CD4-positive, alpha-beta T cell treated with Interleukin-12 subunit alpha and Interleukin-12 subunit beta, for 1 hour (primary cell): ENCODE measurements around the gene CDO1.
"Not testable (repeated sequence)": the region's sequence is repeated elsewhere in the genome, so short reads cannot be mapped to it uniquely, and the experiment has no call there.

ENCODE experiments used
- DNase-seq: peaks from one replicate; pipeline ENCODE4 v3.0.0-alpha.2; 2020

CDO1 gene

DNA sequence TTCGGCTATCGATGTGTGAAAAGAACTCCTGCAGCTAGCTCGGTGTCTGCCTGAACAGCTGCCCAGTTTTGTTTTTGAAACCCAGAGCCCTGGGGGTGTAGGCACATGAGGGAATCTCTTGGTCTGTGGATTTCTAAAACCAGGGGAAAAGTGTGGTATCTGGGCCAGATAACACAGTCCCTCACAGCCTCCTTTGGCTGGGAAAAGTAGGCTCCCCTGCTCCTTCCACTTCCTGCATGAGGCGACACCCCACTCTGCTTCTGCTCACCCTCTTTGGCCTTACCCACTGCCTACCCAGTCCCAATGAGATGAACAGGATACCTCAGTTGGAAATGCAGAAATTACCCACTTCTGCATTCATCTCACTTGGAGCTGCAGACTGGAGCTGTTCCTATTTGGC lies 9.5 kb upstream of the CDO1 start:
- DNase-seq, result no peak

DNA sequence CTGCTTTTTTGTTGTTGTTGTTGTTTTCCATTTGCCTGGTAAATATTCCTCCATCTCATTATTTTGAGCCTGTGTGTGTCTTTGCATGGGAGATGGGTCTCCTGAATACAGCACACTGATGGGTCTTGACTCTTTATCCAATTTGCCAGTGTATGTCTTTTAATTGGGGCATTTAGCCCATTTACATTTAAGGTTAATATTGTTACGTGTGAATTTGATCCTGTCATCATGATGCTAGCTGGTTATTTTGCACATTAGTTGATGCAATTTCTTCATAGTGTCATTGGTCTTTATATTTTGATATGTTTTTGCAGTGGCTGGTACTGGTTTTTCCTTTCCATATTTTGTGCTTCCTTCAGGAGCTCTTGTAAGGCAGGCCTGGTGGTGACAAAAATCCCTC lies 8.5 kb upstream of the CDO1 start:
- DNase-seq, result not testable (repeated sequence)

DNA sequence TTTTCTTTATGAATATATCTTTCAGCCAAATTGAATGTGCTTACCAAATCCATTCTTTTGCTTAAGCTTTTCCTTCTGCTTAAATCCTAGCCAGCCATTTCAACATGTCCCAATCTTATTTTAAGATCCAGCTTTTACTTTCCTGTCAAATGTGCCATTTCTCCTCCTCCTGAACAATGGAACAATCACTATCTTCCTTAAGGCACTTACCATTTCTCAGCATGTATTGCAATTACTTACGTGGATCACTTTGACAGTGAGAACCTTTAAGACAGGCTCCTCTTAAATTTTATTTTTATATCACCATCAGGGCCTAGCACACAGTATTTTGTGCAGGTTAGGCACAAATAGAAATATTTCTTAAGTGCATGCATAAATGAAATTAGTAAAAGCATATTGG lies 4.4 kb upstream of the CDO1 start:
- no peak for DNase-seq

DNA sequence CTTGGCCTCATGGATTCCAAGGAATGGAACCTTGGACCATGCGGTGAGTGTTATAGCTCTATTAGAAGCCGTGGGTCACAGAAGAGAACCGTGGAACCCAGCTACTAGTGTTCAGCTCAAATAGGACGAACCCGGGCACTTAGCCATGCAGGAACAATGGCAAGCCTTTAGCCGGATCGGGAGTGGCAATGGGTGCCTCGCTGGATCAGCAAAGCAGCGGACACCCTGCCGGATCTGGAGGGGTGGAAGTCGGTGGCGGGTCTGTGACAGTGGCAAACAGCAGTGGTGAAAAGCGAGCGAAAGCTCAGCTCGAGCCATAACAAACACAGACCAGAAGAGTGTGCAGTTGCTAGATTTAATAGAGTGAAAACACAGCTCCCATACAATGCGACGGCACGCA lies 2.4 kb upstream of the CDO1 start:
- no peak for DNase-seq

DNA sequence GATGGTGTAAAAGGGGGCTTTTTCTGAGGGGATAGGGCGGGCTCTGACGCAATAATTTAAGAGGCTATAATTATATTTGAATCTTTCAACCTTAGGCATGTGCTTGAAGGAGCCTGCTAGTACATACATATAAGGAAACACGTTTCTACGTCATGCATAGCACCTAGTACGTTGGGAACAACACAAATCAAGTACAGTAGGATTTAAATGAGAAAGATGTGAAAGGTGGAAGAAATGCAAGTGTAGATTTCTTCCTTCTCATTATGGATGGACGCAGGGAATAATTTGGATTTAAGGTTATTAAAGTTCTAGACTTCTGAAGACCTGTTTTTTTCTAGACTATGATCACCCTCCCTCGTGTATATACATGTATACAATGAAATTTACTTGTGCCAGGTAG lies 927 bp upstream of the CDO1 start:
- no peak for DNase-seq

DNA sequence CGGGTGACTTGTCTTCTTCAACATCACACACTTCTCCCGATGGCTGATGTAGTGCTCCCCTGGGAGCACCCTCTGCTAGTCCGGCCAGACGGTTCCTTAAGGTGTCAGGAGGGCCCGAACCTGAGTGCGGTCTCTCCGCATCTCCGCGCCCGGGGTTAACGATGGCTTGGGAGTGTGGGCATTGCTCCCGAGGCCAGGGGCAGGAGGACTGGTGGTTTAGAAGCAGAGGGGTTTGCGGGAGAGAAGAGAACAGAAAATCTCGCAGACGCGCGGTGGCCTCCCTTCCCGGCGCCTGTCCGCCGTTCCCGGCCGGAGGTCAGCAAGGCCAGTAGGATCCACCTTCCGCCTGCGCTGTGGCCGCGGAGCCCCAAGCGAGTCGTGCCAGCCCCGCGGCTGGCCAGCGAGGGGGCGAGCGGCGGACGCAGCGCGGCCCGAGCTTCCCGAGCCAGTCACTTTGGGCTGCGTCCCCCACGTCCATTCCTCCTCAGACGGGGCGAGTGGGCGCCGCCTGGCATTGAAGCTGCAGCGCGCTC lies 700 bp downstream of the CDO1 start:
- DNase-seq, result no peak

DNA sequence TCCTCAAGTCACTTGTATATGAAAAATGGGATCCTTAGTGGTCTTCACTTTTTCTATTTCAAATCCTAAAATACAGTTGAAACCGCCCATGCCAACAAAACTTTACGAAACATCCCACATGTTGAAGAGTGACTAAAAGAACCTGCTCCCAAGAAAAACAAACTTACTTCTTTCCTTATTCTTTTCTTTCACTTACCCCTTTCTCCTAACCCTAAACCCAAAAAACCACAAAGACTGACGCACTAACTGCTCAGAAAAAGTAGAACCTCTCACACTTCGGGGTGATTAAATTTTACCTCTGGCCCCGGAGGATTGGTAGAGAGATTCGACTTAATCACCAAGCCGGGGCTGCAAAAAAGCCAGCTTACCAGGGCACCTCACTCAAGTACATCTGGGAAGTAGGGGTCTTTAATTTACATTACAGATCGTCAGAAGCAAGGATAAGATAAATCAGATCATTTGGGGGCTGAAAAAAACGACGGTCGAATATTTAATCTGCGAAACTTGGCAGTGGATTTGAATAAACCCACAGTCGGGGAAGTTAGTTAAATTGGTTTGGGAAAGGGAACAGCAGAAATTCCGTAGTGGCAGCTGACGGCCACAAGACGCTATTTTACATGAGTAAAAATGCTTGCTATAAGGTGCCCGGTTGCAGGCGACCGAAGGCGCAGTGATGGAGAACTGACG lies 1.3 kb downstream of the CDO1 start:
- no peak for DNase-seq

DNA sequence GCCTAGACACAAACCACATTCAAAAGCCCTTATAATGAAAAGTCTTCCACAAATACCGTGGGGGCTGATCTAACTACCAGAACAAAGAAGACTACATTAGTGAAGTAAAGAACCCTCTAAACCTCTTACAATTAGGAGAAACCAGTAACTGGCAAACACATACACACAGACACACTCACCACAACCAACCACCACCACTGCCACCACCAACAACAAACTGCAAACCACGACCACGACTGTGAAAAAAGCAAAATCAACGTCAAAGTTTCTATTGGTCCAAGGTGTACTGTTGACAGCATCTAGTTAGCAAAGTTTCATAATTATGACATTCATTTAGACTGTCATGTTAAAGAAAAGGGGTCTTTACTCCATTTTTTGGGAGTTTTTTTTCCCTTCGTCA lies 2.7 kb downstream of the CDO1 start:
- DNase-seq, result no peak

DNA sequence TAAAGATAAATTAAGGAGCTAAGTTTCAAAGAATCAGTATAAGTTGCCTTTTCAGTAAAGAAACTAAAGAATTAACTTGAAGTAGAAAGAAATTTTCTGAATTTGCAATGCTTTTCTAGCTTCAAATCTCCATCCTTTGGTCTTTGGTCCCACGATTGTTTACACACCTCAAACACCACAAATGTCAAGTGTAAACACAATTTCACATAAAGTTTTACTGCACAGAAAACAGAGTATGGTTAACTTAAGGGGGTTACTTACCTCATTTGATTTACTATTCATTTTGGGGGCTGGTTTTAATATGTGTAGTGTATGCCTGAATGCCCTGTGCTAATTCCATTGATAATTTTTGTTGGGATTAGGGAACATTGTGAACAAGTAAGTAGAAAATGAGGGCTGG lies 4.1 kb downstream of the CDO1 start:
- no peak for DNase-seq

DNA sequence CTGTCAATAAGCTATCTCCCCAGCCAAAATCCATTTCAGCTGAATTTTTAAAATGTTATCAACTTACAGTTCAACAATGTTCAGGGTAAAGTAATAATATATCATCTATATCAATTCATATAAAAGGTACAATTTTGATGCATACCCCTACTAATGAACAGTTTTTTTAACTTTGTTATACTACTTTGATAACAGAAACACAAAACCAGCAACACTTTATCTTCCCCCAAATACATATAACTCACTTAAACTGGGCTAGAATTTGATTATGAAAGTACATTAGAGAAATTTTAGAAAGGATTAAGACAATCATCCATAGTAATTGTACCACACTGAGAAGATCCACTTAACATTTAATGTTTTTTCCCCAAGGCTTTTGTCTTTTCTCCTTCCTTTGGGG lies 5.1 kb downstream of the CDO1 start:
- DNase-seq, result no peak

DNA sequence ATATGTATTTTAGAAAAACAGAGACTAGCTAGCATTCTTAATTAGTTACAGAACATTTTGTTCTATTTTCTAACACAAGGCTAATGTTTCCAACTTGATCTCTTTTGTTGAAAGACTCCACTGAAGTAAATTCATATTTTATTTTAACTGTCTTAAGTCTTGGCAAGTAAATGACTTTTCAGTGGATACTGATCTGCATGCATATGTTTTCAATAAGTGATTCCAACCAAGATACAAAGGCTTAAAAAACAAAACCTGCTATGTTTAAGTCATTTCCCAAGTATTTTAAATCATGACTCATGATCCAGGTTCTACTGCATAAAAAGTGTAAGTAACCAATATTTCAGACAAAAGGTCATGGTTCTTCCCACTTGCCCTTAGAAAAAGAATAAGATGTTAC lies 5.7 kb downstream of the CDO1 start:
- no peak for DNase-seq

DNA sequence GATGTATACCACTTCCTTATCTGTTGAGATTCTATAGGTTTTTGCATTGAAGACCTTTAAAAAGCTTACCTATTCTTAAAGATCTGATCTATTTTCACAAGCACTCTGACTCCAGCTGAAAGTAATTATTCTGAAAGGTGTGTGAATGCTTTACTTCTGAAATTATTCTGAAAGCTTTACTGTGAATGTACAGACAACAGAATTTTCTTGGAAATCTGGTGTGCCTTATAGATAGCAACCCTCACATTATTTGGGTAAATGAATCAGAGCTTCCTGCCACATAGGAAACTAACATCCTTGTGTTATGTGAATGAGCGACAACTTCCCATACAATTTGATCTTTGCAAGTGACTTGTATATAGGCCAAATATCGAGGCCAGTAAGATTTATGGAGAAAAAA lies 6.5 kb downstream of the CDO1 start:
- DNase-seq, result no peak

DNA sequence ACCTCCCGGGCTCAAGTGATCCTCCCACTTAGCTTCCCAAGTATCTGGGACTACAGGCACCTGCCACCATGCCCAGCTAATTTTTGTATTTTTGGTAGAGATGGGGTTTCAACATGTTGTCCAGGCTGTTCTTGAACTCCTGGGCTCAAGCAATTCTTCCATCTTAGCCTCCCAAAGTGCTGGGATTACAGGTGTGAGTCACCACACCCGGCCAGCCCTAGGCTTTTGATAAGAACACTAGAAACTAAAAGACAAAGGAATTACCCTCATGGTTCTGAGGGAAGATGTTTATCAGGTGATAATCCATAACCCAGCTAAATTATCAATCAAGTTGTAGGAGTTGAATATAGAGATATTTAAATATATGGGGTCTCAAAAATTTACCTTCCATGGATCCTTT lies 8.4 kb downstream of the CDO1 start:
- DNase-seq, result not testable (repeated sequence)

DNA sequence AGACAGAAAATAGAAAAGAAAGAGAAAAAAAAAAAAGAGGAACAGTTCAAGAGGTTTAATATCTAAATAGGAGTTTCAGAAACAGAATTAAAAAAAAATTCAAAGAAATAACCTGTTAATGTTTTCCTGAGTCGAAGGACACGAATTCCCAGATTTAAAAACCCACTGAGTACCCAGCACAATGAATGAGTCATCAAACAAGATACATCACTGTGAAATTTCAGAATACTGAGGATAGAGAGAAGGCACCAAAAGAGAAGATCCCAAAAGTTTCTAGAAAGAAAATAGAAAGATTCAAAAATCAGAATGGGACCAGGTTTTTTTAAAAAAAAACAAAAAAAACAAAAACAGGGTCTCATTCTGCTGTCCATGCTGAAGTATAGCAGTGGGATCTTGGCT lies 8.8 kb downstream of the CDO1 start:
- DNase-seq, result no peak

DNA sequence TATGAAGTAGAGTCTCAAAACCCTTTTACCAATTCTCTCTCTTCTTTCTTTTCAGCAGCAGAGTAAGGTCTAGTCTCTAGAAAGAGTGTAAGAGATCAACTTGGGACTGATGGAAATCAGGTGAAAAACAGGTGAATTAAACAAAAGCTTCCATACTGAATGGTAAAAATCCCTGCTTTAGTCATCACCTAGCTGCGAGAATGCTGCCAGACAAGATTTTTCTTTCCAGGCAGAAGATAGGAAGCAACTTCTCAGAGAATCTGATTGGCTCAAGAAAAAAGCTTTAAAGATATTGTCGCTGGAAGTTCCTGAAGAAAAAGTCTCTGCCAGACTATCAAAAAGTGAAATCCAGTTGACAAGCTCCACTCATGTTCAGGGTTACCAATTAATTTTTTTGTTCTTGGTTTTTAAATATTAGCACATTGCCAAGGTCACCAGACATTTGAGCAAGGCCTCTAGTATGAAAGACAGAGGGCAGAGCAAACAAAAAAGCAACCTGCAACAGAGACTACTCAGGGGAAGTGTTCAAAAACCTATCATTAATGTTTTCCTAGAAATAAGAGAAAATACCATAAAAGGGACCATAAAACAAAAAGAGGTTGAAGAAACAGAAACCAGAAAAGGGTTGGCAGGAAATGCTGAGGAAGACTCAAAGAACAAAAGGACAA lies 9.3 kb downstream of the CDO1 start:
- DNase-seq, result no peak

DNA sequence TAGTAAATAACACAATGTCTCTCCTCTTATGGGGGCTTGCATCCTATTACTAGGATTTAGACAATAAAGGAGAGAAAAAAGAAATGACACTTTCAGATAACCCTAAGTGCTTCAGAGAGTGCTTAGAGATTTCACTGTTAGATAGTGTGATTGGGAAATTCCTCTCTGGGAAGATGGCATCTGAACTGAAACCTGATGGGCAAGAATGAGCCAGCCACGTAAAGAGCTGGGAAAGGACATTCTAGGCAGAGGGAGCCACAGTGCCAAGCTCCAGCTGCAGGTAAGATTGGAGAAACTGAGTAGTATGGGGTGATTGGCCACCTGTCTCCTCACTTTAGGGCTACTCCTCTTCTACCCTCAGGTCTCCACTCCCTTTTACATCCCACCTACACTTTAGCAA lies 14.5 kb downstream of the CDO1 start:
- no peak for DNase-seq

DNA sequence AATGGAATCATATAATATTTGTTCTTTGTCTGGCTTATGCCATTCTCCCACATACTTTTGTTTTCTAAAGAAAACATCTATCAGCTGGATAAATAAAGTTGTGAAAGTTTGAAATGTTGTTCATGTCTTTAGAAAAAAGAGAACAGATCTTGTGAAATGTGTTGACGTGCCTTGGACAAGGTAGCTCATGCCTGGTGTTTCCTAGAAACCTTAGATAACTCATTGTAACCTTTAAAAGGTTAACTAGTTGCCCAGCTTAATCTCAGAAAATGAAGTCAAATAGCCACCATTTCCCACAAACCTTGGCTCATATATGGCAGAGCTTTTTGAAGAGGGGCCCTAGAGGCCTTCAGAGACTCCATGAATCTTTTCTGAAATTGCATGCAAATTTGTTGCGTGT lies 15.3 kb downstream of the CDO1 start:
- DNase-seq, result no peak

DNA sequence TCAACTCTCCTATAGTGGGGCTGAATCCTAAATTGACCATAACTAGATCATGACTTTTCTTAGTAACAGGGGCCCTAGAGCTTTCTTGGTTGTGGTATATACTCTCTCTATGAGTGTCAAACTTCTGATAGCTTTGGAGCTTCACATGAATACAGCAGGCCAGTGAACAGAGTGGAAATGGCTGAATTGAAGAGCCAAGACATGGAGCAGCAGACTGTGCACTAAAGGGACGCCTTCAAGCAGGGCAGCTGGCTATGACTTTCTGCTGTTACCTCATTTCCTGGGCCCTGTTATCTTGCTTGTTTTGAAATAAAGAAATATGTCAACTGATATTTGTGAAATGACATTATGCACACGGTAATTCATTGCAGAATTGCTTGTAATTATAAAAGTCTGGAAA lies 16.4 kb downstream of the CDO1 start:
- DNase-seq, result no peak

DNA sequence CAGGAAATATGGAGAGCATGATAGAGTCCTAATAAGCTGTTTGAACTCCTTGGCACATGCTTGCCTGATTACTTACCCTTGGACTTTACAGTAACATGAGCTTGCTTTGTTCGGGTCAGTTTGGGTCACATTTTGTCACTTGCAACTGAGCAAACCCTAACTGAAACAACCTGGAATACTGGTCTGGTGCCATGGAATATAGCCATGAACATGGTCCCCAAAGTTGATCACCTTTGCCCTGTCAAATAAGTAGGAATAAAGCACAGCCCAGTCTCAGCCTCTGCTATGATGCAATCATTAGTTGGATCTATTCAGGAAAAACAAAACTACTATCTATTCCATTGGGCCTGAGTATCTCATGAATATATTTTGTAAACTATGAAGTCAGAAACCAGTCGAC lies 18.2 kb downstream of the CDO1 start:
- DNase-seq, result no peak

DNA sequence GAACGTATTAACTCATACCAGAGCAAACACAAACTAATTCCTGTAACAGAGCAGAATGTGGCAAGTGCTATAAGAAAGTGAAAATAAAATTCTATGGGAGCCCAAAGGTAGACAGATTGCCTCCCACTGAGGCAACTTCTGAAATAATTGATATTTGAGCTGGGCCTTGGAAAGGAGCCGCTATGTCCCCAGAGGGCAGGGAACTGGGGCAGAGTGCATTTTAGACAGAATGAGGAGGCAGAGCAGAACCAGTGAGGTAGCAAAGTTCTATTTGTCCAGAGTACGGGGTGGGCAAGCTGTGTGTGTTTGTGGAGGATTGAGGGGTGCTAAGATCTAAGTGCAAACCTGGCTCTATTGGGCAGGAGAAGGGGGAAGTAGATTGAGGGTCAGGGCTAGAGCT lies 19.8 kb downstream of the CDO1 start:
- DNase-seq, result no peak

DNA sequence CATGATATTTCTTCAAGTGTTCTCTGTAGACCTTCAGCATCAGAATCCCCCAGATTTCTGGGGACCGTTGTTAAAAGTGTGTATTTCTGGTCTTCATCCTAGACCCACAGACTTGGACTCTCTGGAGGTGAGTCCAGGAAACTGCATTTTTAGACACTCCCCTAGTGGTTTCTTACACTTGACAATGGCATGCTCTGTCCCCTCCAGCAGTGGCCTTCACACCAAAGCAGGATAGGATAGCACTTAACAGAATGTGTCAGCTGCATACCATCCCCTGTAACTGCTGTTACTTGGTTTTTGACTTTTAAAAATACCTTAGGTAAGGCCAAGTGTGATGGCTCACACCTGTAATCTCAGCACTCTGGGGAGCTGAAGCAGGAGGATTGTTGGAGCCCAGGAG lies 20.8 kb downstream of the CDO1 start:
- no peak for DNase-seq

DNA sequence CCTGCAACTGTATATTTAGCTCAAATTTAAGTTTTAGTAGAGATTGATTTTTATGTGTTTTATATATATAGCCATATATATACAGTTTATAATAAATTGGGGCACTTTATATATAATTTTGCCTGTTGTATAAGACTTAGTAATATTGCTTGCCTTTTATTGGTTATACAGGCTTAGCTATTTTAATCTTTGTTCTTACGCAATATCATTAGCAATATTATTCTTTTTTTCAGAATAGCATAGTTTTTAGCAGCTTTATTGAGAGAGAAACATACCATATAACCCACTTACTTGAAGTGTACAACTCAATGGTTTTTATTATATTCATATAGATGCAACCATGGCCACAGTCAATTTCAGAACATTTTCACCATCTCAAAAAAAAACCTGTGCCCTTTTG lies 28.0 kb downstream of the CDO1 start:
- no peak for DNase-seq

DNA sequence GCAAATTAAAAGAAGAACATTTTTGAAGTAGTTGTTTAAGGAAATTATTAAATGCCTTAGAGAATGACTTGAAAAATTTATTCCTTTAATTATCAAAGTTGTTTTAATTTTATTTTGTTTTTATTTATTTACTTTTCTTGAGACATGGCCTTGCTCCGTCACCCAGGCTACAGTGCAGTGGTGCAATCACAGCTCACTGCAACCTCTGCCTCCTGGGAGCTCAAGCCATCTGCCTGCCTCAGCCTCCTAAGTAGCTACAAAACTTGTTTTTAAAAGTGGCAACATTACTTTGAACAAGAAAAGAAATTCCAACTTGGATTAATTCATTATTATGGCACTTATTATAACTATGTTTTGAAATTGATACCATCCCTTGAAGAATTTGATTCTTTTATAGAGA lies 29.0 kb downstream of the CDO1 start:
- no peak for DNase-seq

DNA sequence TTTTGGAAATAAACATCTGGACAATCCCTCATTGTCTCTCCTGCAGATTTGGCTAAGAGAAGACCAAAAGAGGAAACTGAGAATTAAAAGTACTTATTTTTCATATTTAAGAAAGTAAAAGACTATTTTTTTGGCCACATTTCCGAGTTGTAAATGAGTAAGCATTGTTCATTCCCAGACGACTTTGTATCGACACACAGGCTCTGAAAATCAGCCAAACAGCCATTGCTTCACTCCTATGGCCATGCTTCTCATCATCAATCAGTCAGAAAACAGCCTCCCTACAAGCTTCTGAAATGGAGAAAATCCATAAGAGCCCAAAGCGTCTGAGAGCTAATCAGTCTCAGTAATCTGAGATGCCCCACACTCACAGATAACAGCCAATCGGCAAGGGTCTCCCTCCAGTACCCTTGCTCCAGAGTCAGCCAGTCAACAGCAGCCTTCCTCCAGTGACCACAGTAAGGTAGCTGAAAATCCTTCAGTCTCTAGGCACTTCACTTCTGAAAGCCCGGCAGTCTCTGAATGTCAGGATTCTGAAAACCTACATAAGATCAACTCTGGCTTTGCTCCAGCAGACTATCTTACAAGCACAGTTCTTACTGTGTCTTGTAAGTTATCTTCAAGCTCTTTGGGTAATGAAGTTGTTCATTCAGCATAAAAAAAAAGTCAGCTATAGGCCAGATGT lies 30.9 kb downstream of the CDO1 start:
- DNase-seq, result no peak
